Globus pallidus (tissue), 1 donor: ENCODE results near the gene SOBP.
A peak's percentile ranks its signal among the peaks of the same experiment; 100 is the strongest.
"Not testable (repeated sequence)": the region's sequence is repeated elsewhere in the genome, so short reads cannot be mapped to it uniquely, and the experiment has no call there.

Experiments
- DNase-seq: peaks from one replicate; pipeline ENCODE4 v3.0.0-alpha.2; 2015; ENCODE audit warnings: low spot score

The SOBP gene

GRCh38 chr6:107489636-107490565 is at the start of gene SOBP:
Gene SOBP (plus strand): TSS chr6:107490117. CDS start chr6:107490617, 500 bp downstream.
- DNase-seq = peak; percentile 77

GRCh38 chr6:107440936-107441335 is 49.0 kb upstream of the SOBP start:
- no peak for DNase-seq

GRCh38 chr6:107441682-107442081 is 48.2 kb upstream of the SOBP start:
- DNase-seq = no peak

- no peak for DNase-seq
Observed at GRCh38 chr6:107442938-107443607, 46.8 kb upstream of the SOBP start.

GRCh38 chr6:107443608-107444267 is 46.2 kb upstream of the SOBP start:
- DNase-seq = no peak

GRCh38 chr6:107444277-107444676 is 45.6 kb upstream of the SOBP start:
- DNase-seq = no peak

- DNase-seq = no peak
Observed at GRCh38 chr6:107447663-107448216, 42.2 kb upstream of the SOBP start.

GRCh38 chr6:107448776-107449175 is 41.1 kb upstream of the SOBP start:
- no peak for DNase-seq

- peak; percentile 0 for DNase-seq
Observed at GRCh38 chr6:107458672-107459282, 31.1 kb upstream of the SOBP start.

- peak; percentile 97 for DNase-seq
Observed at GRCh38 chr6:107459283-107460082, 30.4 kb upstream of the SOBP start, which contains the start of gene PDSS2. Gene PDSS2 (minus strand): TSS chr6:107459564. CDS start chr6:107459285, 279 bp downstream.

GRCh38 chr6:107460083-107460631 is 29.8 kb upstream of the SOBP start:
- no peak for DNase-seq

- no peak for DNase-seq
Observed at GRCh38 chr6:107466062-107466461, 23.9 kb upstream of the SOBP start.

GRCh38 chr6:107470364-107470763 is 19.6 kb upstream of the SOBP start:
- no peak for DNase-seq

GRCh38 chr6:107473660-107474059 is 16.3 kb upstream of the SOBP start:
- no peak for DNase-seq

- not testable (repeated sequence) for DNase-seq
Observed at GRCh38 chr6:107475360-107475759, 14.6 kb upstream of the SOBP start.

GRCh38 chr6:107475826-107476225 is 14.1 kb upstream of the SOBP start:
- DNase-seq = not testable (repeated sequence)

- no peak for DNase-seq
Observed at GRCh38 chr6:107479089-107479690, 10.7 kb upstream of the SOBP start.

GRCh38 chr6:107485157-107485556 is 4.8 kb upstream of the SOBP start:
- no peak for DNase-seq

GRCh38 chr6:107488174-107488874 is 1.6 kb upstream of the SOBP start:
- DNase-seq = no peak
